Measurements from ENCODE around the gene MXI1. TPM values are rescaled to one million over a fixed set of nuclear protein-coding genes. Genes with fewer than 3 reads are reported as not detected.
A peak's percentile ranks its signal among the peaks of the same experiment; 100 is the strongest.

The MXI1 gene
- total and polyA plus RNA-seq, 2 experiments from 2014 or later, result 5.1 to 8.5 TPM

DNA sequence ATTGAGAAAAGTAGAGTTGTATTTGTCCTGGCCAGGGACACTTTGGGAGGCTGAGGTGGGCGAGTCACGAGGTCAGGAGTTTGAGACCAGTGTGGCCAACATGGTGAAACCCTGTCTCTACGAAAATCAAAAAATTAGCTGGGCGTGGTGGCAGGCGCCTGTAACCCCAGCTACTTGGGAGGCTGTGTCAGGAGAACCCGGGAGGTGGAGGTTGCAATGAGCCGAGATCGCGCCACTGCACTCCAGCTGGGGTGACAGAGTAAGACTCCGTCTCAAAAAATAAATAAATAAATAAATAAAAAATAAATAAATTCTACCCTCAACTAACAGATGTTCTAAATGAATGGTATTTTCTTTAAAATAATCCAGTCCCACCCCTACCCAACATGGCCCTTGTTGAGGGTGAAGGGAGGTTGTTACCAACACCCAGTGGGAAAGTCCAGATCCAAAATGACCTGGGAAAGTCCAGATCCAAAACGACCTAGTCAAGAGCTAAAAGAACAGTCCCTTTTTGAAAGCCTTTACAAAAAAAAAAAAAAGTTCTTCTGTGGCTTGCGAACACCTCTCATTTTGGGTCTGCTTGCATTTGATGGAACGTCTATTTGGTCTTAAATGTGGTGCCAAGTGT lies 16.0 kb downstream of the MXI1 start:
- TF ChIP-seq STAT1 (IDR thresholded peaks at IDR 0.05; ENCODE audit: unreplicated experiment) (no peak), EZH2phosphoT487 (IDR thresholded peaks at IDR 0.05; ENCODE audit: unreplicated experiment) (no peak), EZH2 (IDR thresholded peaks at IDR 0.05; ENCODE audit: low read depth, unreplicated experiment) (no peak)
- ATAC-seq (no peak), DNase-seq (ENCODE audit: low spot score) (no peak)
- Histone ChIP-seq H3K4me1 (ENCODE audit: insufficient read depth) (peaks cover 23% of the 10 kb centered on the region), H3K9me2 (ENCODE audit: insufficient read depth) (no peaks in the 10 kb centered on the region), H3F3A (replicated peaks; ENCODE audit: low read depth) (peaks cover 7% of the 10 kb centered on the region; the same call in 1 of the 2 replicates), H3K4me3 (no peak overlapping the region), H3K27me3 (ENCODE audit: insufficient read depth) (peaks cover 39% of the 10 kb centered on the region), H4K20me1 (replicated peaks; ENCODE audit: insufficient read depth) (no peaks in the 10 kb centered on the region), H3K27ac (ENCODE audit: low read depth) (no peak overlapping the region), H2AFZ (no peak overlapping the region), H3K79me2 (replicated peaks; ENCODE audit: insufficient read depth) (no peaks in the 10 kb centered on the region), H3K4me2 (no peak overlapping the region), H3K36me3 (ENCODE audit: insufficient read depth) (no peaks in the 10 kb centered on the region)
- H3K27me3 Mint-ChIP-seq (ENCODE audit: insufficient read depth, low read depth, poor library complexity), result peaks cover 35% of the 10 kb centered on the region
- H3K4me1 Mint-ChIP-seq, result peaks cover 48% of the 10 kb centered on the region
- H3K9me3 Mint-ChIP-seq, result no peaks in the 10 kb centered on the region; the same call in 2 of the 3 replicates
- H3K36me3 Mint-ChIP-seq (ENCODE audit: low read depth), result peaks cover 4% of the 10 kb centered on the region; the same call in 1 of the 3 replicates
- H3K4me3 Mint-ChIP-seq, result no peak overlapping the region; the same call in 2 of the 3 replicates
- H3K27ac Mint-ChIP-seq, result no peak overlapping the region

- peaks cover 30% of the 10 kb centered on the region for H3K27me3 Mint-ChIP-seq (ENCODE audit: insufficient read depth, low read depth, poor library complexity)
- ATAC-seq (no peak), DNase-seq (ENCODE audit: low spot score) (no peak)
- peak overlapping the region; percentile 23; the same call in 1 of the 2 replicates for H3K27ac ChIP-seq (ENCODE audit: low read depth)
- H3K36me3 ChIP-seq (ENCODE audit: insufficient read depth), result no peaks in the 10 kb centered on the region
- H3K4me1 ChIP-seq (ENCODE audit: insufficient read depth), result peaks cover 23% of the 10 kb centered on the region
- H2AFZ ChIP-seq, result no peak overlapping the region
- H3K9me3 Mint-ChIP-seq, result no peaks in the 10 kb centered on the region; the same call in 2 of the 3 replicates
- peaks cover 35% of the 10 kb centered on the region for H3K27me3 ChIP-seq (ENCODE audit: insufficient read depth)
- TF ChIP-seq CREB1 (CRISPR knock-in tag; IDR thresholded peaks at IDR 0.05; ENCODE audit: low read depth) (no peak), JUNB (IDR thresholded peaks at IDR 0.05; ENCODE audit: unreplicated experiment) (no peak), EZH2 (IDR thresholded peaks at IDR 0.05; ENCODE audit: low read depth, unreplicated experiment) (no peak), NANOG (IDR thresholded peaks at IDR 0.05; ENCODE audit: borderline replicate concordance) (no peak), STAT1 (IDR thresholded peaks at IDR 0.05; ENCODE audit: unreplicated experiment) (no peak), EZH2phosphoT487 (IDR thresholded peaks at IDR 0.05; ENCODE audit: unreplicated experiment) (no peak), POLR2AphosphoS5 (IDR thresholded peaks at IDR 0.05; ENCODE audit: low read depth) (no peak), ZNF331 (CRISPR knock-in tag; IDR thresholded peaks at IDR 0.05; ENCODE audit: low read depth) (no peak), REST (IDR thresholded peaks at IDR 0.05; ENCODE audit: unreplicated experiment) (no peak)
- TF ChIP-seq, protein P1, sequence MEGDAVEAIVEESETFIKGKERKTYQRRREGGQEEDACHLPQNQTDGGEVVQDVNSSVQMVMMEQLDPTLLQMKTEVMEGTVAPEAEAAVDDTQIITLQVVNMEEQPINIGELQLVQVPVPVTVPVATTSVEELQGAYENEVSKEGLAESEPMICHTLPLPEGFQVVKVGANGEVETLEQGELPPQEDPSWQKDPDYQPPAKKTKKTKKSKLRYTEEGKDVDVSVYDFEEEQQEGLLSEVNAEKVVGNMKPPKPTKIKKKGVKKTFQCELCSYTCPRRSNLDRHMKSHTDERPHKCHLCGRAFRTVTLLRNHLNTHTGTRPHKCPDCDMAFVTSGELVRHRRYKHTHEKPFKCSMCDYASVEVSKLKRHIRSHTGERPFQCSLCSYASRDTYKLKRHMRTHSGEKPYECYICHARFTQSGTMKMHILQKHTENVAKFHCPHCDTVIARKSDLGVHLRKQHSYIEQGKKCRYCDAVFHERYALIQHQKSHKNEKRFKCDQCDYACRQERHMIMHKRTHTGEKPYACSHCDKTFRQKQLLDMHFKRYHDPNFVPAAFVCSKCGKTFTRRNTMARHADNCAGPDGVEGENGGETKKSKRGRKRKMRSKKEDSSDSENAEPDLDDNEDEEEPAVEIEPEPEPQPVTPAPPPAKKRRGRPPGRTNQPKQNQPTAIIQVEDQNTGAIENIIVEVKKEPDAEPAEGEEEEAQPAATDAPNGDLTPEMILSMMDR (conservative IDR thresholded peaks at IDR 0.05; ENCODE audit: low read depth in 2 of 2), result no peak
- TF ChIP-seq, protein P2, sequence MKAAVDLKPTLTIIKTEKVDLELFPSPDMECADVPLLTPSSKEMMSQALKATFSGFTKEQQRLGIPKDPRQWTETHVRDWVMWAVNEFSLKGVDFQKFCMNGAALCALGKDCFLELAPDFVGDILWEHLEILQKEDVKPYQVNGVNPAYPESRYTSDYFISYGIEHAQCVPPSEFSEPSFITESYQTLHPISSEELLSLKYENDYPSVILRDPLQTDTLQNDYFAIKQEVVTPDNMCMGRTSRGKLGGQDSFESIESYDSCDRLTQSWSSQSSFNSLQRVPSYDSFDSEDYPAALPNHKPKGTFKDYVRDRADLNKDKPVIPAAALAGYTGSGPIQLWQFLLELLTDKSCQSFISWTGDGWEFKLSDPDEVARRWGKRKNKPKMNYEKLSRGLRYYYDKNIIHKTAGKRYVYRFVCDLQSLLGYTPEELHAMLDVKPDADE (IDR thresholded peaks at IDR 0.05), result no peak
- no peaks in the 10 kb centered on the region for H4K20me1 ChIP-seq (replicated peaks; ENCODE audit: insufficient read depth)
- H3K4me2 ChIP-seq, result peak overlapping the region; percentile 75
- H3K4me3 ChIP-seq, result peak overlapping the region; percentile 74
- peaks cover 7% of the 10 kb centered on the region; the same call in 1 of the 2 replicates for H3F3A ChIP-seq (replicated peaks; ENCODE audit: low read depth)
- no peaks in the 10 kb centered on the region for H3K79me2 ChIP-seq (replicated peaks; ENCODE audit: insufficient read depth)
- no peaks in the 10 kb centered on the region for H3K9me2 ChIP-seq (ENCODE audit: insufficient read depth)
- peaks cover 46% of the 10 kb centered on the region for H3K4me1 Mint-ChIP-seq
- no peak overlapping the region for H3K27ac Mint-ChIP-seq
- peaks cover 4% of the 10 kb centered on the region; the same call in 1 of the 3 replicates for H3K36me3 Mint-ChIP-seq (ENCODE audit: low read depth)
- peak overlapping the region; percentile 74 for H3K4me3 Mint-ChIP-seq
These were observed 17.6 kb downstream of the MXI1 start for GRCh38 chr10:110224992-110225391.

Data from GM23338 (cell line).